ENCODE results near the gene SCRN1. TPM values are rescaled to one million over a fixed set of nuclear protein-coding genes. Genes with fewer than 3 reads are reported as not detected.

The SCRN1 gene
- total RNA-seq, 4 donors from 2014 or later = 26.6 to 38.5 (median 32.9) TPM

- H3K36me3 ChIP-seq = peaks cover 0 to 4% of the 10 kb centered on the region in 2 donors
- intact Hi-C loops (cut with DNase I) = loop anchor here (10.0 kb wide), 1 partner anchor 176 kb away; no protein-coding TSS in a partner anchor
- WGBS, 2 donors = 79 to 85% methylated on average over 5 of the region's 5 CpGs
Measured at GRCh38 chr7:29920491-29920890, 69.1 kb downstream of the SCRN1 start.

DNA sequence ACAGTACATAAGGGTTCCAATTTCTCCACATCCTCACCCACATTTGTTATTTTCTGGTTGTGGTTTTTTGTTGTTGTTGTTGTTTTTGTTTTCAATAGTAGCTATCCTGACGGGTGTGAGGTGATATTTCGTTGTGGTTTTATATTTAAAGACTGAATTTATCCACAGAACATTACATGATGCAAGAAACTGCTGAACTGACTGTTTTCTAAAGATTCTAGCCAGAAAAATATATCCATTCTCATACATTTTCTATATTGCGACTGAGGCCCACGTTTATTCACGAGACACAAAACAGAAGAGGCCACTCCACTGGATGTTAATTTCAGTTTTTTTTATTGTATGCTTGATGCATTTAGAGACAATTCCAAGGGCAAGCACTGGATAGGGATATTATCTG lies 69.8 kb downstream of the SCRN1 start:
- intact Hi-C loops (cut with DNase I) = loop anchor here (10.0 kb wide), 1 partner anchor 175 kb away; no protein-coding TSS in a partner anchor
- peaks cover 0 to 4% of the 10 kb centered on the region in 2 donors for H3K36me3 ChIP-seq
- H3K27ac ChIP-seq = no peak overlapping the region
- no peak for DNase-seq
- no peak overlapping the region for H3K4me3 ChIP-seq (replicated peaks in 1 of 3)
- 91 to 95% methylated on average over 5 of the region's 5 CpGs for WGBS, 2 donors
- no peak for TF ChIP-seq CTCF (IDR thresholded peaks at IDR 0.05)
- no peak for TF ChIP-seq POLR2A (IDR thresholded peaks at IDR 0.05)
- no peaks in the 10 kb centered on the region for H3K9me3 ChIP-seq
- H3K4me1 ChIP-seq = peaks cover 3 to 18% of the 10 kb centered on the region in 2 donors
- no peaks in the 10 kb centered on the region for H3K27me3 ChIP-seq

More at GRCh38 chr7:29920491-29920890, 69.1 kb downstream of the SCRN1 start:
- no peaks in the 10 kb centered on the region for H3K27me3 ChIP-seq
- H3K9me3 ChIP-seq = no peaks in the 10 kb centered on the region
- H3K4me1 ChIP-seq = peaks cover 3 to 16% of the 10 kb centered on the region in 2 donors
- no peak for DNase-seq
- H3K4me3 ChIP-seq (replicated peaks in 1 of 3) = no peak overlapping the region
- no peak for TF ChIP-seq POLR2A (IDR thresholded peaks at IDR 0.05)
- no peak for TF ChIP-seq CTCF (IDR thresholded peaks at IDR 0.05)
- H3K27ac ChIP-seq = no peak overlapping the region

GRCh38 chr7:29918850-29919249 lies 70.8 kb downstream of the SCRN1 start:
- no peaks in the 10 kb centered on the region for H3K9me3 ChIP-seq
- intact Hi-C loops (cut with DNase I) = no loop called here
- 93 to 96% methylated on average over 4 of the region's 4 CpGs for WGBS, 2 donors
- TF ChIP-seq CTCF (IDR thresholded peaks at IDR 0.05) (no peak), POLR2A (IDR thresholded peaks at IDR 0.05) (no peak)
- no peak for DNase-seq
- peaks cover 3 to 18% of the 10 kb centered on the region in 2 donors for H3K4me1 ChIP-seq
- peaks cover 0 to 4% of the 10 kb centered on the region in 2 donors for H3K36me3 ChIP-seq
- H3K4me3 ChIP-seq (replicated peaks in 1 of 3) = no peak overlapping the region
- no peak overlapping the region for H3K27ac ChIP-seq
- H3K27me3 ChIP-seq = no peaks in the 10 kb centered on the region

DNA sequence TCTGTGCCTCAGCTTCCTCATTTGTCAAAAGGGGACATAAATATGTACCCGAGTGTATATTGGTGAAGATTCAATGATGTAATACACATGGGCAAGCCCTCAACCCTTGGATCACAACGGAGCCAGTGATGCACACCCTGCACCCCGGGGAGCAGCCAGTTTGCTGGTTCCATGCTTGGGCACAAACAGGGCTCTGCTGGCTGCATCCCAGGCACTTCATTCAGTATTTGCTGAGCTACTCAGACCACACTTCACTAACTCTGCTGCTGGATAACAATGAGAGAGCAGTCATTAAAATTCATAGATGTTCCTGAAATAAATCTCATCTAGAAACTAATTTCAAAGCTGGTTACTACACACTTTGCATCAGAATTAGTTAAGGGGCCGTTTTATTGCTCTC lies 72.0 kb downstream of the SCRN1 start:
- Histone ChIP-seq H3K27me3 (no peaks in the 10 kb centered on the region), H3K4me1 (peaks cover 3 to 18% of the 10 kb centered on the region in 2 donors), H3K27ac (peak overlapping the region in 1 of 3 donors; percentile 3), H3K9me3 (no peaks in the 10 kb centered on the region), H3K4me3 (replicated peaks in 1 of 3) (no peak overlapping the region), H3K36me3 (no peaks in the 10 kb centered on the region)
- 32 to 39% methylated on average over 4 of the region's 4 CpGs for WGBS, 2 donors
- intact Hi-C loops (cut with DNase I) = no loop called here
- TF ChIP-seq POLR2A (IDR thresholded peaks at IDR 0.05) = no peak
- no peak for TF ChIP-seq CTCF (IDR thresholded peaks at IDR 0.05)
- peak; percentile 87 to 95 for DNase-seq

- WGBS, 2 donors = 54 to 75% methylated on average over 7 of the region's 7 CpGs
- TF ChIP-seq POLR2A (IDR thresholded peaks at IDR 0.05) (no peak), CTCF (IDR thresholded peaks at IDR 0.05) (no peak)
- peaks cover 3 to 18% of the 10 kb centered on the region in 2 donors for H3K4me1 ChIP-seq
- no peak overlapping the region for H3K27ac ChIP-seq
- H3K36me3 ChIP-seq = no peaks in the 10 kb centered on the region
- no peaks in the 10 kb centered on the region for H3K9me3 ChIP-seq
- no peaks in the 10 kb centered on the region for H3K27me3 ChIP-seq
- intact Hi-C loops (cut with DNase I) = no loop called here
- no peak overlapping the region for H3K4me3 ChIP-seq (replicated peaks in 1 of 3)
- DNase-seq = peak in 1 of 2 donors; percentile 25
Measured at GRCh38 chr7:29915481-29916215, 74.0 kb downstream of the SCRN1 start.

All from thyroid gland (tissue), 4 donors.